OCI-LY1 (cell line): ENCODE measurements around the gene BMP7.

Source experiments
- H2AFZ ChIP-seq: fragments of 200-600 bp; sonication (generic), shearing (Covaris generic); 2 replicates; pipeline ENCODE4 v1.6.0; 2014; ENCODE audit warnings: antibody characterized with exemption, mild to moderate bottlenecking, low read length
- H3F3A ChIP-seq: fragments of 200-600 bp; sonication (generic), shearing (Covaris generic); 2 replicates; pipeline ENCODE4 v1.6.0; 2014; ENCODE audit warnings: mild to moderate bottlenecking, antibody characterized with exemption, low read length, moderate library complexity; ENCODE audit not compliant: insufficient read depth
- H3K27ac ChIP-seq: fragments of 200-600 bp; sonication (generic); 2 replicates; pipeline ENCODE4 v1.5.1; 2014; ENCODE audit warnings: low read length, mixed run types, mild to moderate bottlenecking, low read depth; ENCODE audit not compliant: poor library complexity, severe bottlenecking
- H3K27me3 ChIP-seq: fragments of 200-600 bp; sonication (generic); 2 replicates; pipeline ENCODE4 v1.6.0; 2014; ENCODE audit warnings: antibody characterized with exemption, mild to moderate bottlenecking, low read length, moderate library complexity; ENCODE audit not compliant: insufficient read depth
- H3K36me3 ChIP-seq: fragments of 200-600 bp; sonication (generic); 2 replicates; pipeline ENCODE4 v1.6.1; 2014; ENCODE audit warnings: mild to moderate bottlenecking, antibody characterized with exemption, low read length, moderate library complexity, mixed read lengths; ENCODE audit not compliant: insufficient read depth
- H3K4me1 ChIP-seq: fragments of 200-600 bp; sonication (generic); 2 replicates; pipeline ENCODE4 v1.5.1; 2014; ENCODE audit warnings: mild to moderate bottlenecking, low read length, moderate library complexity; ENCODE audit not compliant: insufficient read depth, severe bottlenecking
- H3K4me2 ChIP-seq: fragments of 200-600 bp; sonication (generic), shearing (Covaris generic); 2 replicates; pipeline ENCODE4 v1.6.1; 2014; ENCODE audit warnings: low read length
- H3K4me3 ChIP-seq: fragments of 200-600 bp; sonication (generic); 2 replicates; pipeline ENCODE4 v1.5.1; 2014; ENCODE audit warnings: low read length, low read depth, mild to moderate bottlenecking, mixed read lengths; ENCODE audit not compliant: poor library complexity, severe bottlenecking
- H3K79me2 ChIP-seq: fragments of 200-600 bp; shearing (Covaris generic); 2 replicates; pipeline ENCODE4 v1.6.1; 2016; ENCODE audit warnings: mixed run types, low read length, mixed read lengths; ENCODE audit not compliant: insufficient read depth
- H3K9ac ChIP-seq: fragments of 200-600 bp; sonication (generic), shearing (Covaris generic); 2 replicates; pipeline ENCODE4 v1.6.1; 2014; ENCODE audit warnings: mild to moderate bottlenecking, low read length, mixed read lengths
- H3K9me2 ChIP-seq: fragments of 200-600 bp; sonication (generic), shearing (Covaris generic); 2 replicates; pipeline ENCODE4 v1.6.1; 2014; ENCODE audit warnings: low read depth, mild to moderate bottlenecking, low read length, mixed read lengths
- H3K9me3 ChIP-seq: fragments of 200-600 bp; shearing (Covaris generic); 2 replicates; pipeline ENCODE4 v1.6.1; 2014; ENCODE audit warnings: low read length, mixed read lengths
- H4K20me1 ChIP-seq: fragments of 200-600 bp; sonication (generic), shearing (Covaris generic); 2 replicates; pipeline ENCODE4 v1.6.0; 2016; ENCODE audit warnings: mild to moderate bottlenecking, low read length; ENCODE audit not compliant: insufficient read depth
- EZH2 ChIP-seq: fragments of 200-600 bp; sonication (generic), shearing (Covaris generic); IDR thresholded peaks from 2 replicates; pipeline ENCODE4 v1.8.0; 2017; ENCODE audit warnings: borderline replicate concordance, mixed run types, mild to moderate bottlenecking, antibody characterized with exemption, low read length, moderate library complexity, mixed read lengths
- TF ChIP-seq, protein P1 (sequence below): fragments of 200-600 bp; sonication (generic), shearing (Covaris generic); IDR thresholded peaks from 2 replicates; pipeline ENCODE4 v1.5.1; 2017; ENCODE audit warnings: mild to moderate bottlenecking, antibody characterized with exemption, low read length, moderate library complexity, mixed read lengths

BMP7 gene

DNA sequence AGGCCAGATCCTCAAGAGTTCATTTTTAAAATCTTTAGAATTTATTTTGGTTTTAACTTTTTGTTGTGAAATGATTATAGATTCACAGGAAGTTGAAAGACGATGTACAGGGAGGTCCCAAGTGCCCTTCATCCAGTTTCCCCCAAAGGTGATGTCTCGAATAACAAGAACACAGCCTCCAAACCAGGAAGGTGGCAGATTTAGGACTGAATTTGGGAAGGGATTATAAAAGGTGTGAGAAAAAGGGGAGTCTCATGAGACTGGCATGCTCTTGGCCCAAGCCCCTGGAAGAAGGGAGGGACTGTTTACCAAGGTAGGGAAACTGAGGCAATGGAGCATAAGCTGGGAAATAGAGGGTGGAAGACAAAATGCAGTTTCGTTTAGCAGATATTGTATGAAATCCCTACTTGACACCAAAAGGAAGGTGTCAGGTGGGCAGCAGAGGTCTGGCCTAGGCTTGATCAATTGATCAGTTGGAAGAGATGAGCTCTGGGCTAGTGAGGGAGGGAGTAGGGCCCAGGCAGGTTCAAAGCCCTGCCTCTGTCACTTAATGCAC, 81.2 kb downstream of the BMP7 start:
- Histone ChIP-seq H3K9me2 (no peaks in the 10 kb centered on the region), H3K36me3 (peaks cover 99% of the 10 kb centered on the region), H3K79me2 (0 out of 2 replicates have a peak, but pooled peaks cover 3% of the 10 kb centered on the region), H3F3A (no peaks in the 10 kb centered on the region; the same call in 1 of the 2 replicates), H2AFZ (no peak overlapping the region), H3K4me2 (no peak overlapping the region), H3K4me1 (peaks cover 5% of the 10 kb centered on the region), H3K27ac (no peak overlapping the region), H3K9me3 (no peaks in the 10 kb centered on the region), H4K20me1 (no peaks in the 10 kb centered on the region), H3K9ac (no peak overlapping the region), H3K27me3 (no peaks in the 10 kb centered on the region), H3K4me3 (no peak overlapping the region)
- TF ChIP-seq, protein P1, sequence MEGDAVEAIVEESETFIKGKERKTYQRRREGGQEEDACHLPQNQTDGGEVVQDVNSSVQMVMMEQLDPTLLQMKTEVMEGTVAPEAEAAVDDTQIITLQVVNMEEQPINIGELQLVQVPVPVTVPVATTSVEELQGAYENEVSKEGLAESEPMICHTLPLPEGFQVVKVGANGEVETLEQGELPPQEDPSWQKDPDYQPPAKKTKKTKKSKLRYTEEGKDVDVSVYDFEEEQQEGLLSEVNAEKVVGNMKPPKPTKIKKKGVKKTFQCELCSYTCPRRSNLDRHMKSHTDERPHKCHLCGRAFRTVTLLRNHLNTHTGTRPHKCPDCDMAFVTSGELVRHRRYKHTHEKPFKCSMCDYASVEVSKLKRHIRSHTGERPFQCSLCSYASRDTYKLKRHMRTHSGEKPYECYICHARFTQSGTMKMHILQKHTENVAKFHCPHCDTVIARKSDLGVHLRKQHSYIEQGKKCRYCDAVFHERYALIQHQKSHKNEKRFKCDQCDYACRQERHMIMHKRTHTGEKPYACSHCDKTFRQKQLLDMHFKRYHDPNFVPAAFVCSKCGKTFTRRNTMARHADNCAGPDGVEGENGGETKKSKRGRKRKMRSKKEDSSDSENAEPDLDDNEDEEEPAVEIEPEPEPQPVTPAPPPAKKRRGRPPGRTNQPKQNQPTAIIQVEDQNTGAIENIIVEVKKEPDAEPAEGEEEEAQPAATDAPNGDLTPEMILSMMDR = no peak
- no peak for TF ChIP-seq EZH2

DNA sequence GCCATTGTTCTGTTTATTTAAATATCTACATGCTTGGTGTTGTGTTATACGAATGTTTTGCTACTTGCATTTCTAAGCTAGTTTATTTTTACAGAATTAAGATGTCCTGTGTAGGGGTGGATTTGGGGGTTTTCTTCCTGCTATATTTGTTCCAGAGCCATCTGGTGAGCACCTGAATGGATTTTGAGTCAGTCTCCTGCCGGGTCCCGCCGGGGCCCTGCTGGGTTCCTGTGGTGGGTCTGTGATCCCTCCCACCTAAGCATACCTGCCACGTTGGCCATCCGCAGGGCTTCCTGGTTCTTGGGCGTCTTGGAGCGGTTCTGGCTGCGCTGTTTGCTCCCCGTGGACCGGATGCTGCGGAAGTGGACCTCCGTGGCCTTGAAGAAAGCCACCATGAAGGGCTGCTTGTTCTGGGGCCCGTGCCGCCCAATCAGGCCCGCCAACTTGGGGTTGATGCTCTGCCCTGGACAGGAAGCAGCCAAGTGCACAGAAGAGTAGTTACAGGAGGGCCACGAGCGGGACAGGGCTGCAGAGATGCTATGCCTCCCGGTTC, 82.9 kb downstream of the BMP7 start:
- H3K27me3 ChIP-seq = no peaks in the 10 kb centered on the region
- no peak overlapping the region for H3K9ac ChIP-seq
- no peak overlapping the region for H2AFZ ChIP-seq
- H3K27ac ChIP-seq = no peak overlapping the region
- peaks cover 12% of the 10 kb centered on the region for H3K4me1 ChIP-seq
- no peaks in the 10 kb centered on the region for H3K9me2 ChIP-seq
- H3K79me2 ChIP-seq = 0 out of 2 replicates have a peak, but pooled peaks cover 3% of the 10 kb centered on the region
- no peaks in the 10 kb centered on the region; the same call in 1 of the 2 replicates for H3F3A ChIP-seq
- H4K20me1 ChIP-seq = no peaks in the 10 kb centered on the region
- H3K4me2 ChIP-seq = no peak overlapping the region
- peaks cover 99% of the 10 kb centered on the region for H3K36me3 ChIP-seq
- H3K9me3 ChIP-seq = no peaks in the 10 kb centered on the region
- H3K4me3 ChIP-seq = no peak overlapping the region
- TF ChIP-seq, protein P1 = no peak
- TF ChIP-seq EZH2 = no peak

DNA sequence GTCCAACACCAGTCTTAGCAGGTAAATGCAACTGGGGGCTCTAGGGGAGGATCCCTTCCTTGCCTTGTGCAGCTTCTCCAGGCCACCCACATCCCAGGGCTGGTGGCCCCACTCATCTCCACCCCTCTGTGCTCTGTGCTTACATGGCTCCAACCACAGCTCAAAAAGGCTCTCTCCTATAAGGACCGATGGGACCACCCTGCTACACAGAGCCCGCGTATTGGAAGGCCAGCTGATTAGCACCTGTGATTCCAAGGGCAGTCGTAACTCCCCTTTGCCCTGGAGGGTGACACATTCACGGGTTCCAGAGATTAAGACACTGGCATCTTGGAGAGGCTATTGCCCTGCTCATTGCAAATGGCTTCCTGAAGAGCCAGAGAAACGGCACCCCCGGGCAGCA, 84.8 kb downstream of the BMP7 start:
- no peaks in the 10 kb centered on the region; the same call in 1 of the 2 replicates for H3F3A ChIP-seq
- no peak overlapping the region for H2AFZ ChIP-seq
- H3K9me3 ChIP-seq = no peaks in the 10 kb centered on the region
- no peak overlapping the region for H3K4me2 ChIP-seq
- H3K27me3 ChIP-seq = no peaks in the 10 kb centered on the region
- H3K4me3 ChIP-seq = no peak overlapping the region
- no peaks in the 10 kb centered on the region for H3K79me2 ChIP-seq
- H3K9ac ChIP-seq = no peak overlapping the region
- H3K27ac ChIP-seq = no peak overlapping the region
- peaks cover 97% of the 10 kb centered on the region for H3K36me3 ChIP-seq
- H3K9me2 ChIP-seq = no peaks in the 10 kb centered on the region
- no peak for TF ChIP-seq EZH2
- TF ChIP-seq, protein P1 = no peak
- H4K20me1 ChIP-seq = no peaks in the 10 kb centered on the region
- peaks cover 12% of the 10 kb centered on the region for H3K4me1 ChIP-seq
